ENCODE measurements around the gene ANKLE1.

- TF ChIP-seq EP300 (IDR thresholded peaks at IDR 0.05; ENCODE audit: borderline replicate concordance in 1 of 2, control insufficient read depth in 1 of 2, low read depth in 2 of 2, low read length in 2 of 2): no peak
- no peak for TF ChIP-seq CTCF (IDR thresholded peaks at IDR 0.05 in 2 of 3, conservative IDR thresholded peaks at IDR 0.05 in 1 of 3; ENCODE audit: control insufficient read depth in 2 of 3, extremely low read depth in 1 of 3, insufficient read depth in 1 of 3, low read depth in 3 of 3, low read length in 3 of 3)
- TF ChIP-seq YBX1 (IDR thresholded peaks at IDR 0.05): no peak
Measured at GRCh38 chr19:17264641-17264979, 17.1 kb upstream of the ANKLE1 start, which contains the start of gene USHBP1.

All from GM12878 (cell line).